Activated CD8-positive, alpha-beta T cell treated with anti-CD3 and anti-CD28 coated beads for 36 hours (primary cell): ENCODE measurements around the gene LMF2. TPM values are rescaled to one million over a fixed set of nuclear protein-coding genes. Genes with fewer than 3 reads are reported as not detected.

Source experiments
- ATAC-seq: fragments of 200-7000 bp; cut with Tn5 transposase; one replicate; pipeline ENCODE4 v1.10.0; 2021; ENCODE audit warnings: mild to moderate bottlenecking, moderate library complexity
- CTCF ChIA-PET: fragments of 350-600 bp; sonication (Branson Sonifier 250); formaldehyde crosslinking; loops from one replicate; lab custom pipeline; 2021; ENCODE audit warnings: antibody characterized with exemption; lab: Charles Lee
- POLR2A ChIA-PET: fragments of 350-600 bp; sonication (Branson Sonifier 250); formaldehyde crosslinking; loops from one replicate; lab custom pipeline; 2021; ENCODE audit warnings: antibody characterized with exemption; lab: Charles Lee
- DNase-seq: peaks from one replicate; pipeline ENCODE4 v3.0.0-alpha.2; 2020
- H3K27ac Mint-ChIP-seq: one replicate; pipeline ENCODE4 v1.8.0; 2021; ENCODE audit warnings: mild to moderate bottlenecking, mixed read lengths
- H3K27me3 Mint-ChIP-seq: one replicate; pipeline ENCODE4 v1.8.0; 2021; ENCODE audit warnings: mixed read lengths
- H3K36me3 Mint-ChIP-seq: one replicate; pipeline ENCODE4 v1.8.0; 2021; ENCODE audit warnings: low read depth, mixed read lengths
- H3K4me1 Mint-ChIP-seq: one replicate; pipeline ENCODE4 v1.8.0; 2021; ENCODE audit warnings: low read depth, mixed read lengths
- H3K4me3 Mint-ChIP-seq: one replicate; pipeline ENCODE4 v1.8.0; 2021; ENCODE audit warnings: mild to moderate bottlenecking, moderate library complexity, mixed read lengths
- H3K9me3 Mint-ChIP-seq: one replicate; pipeline ENCODE4 v1.8.0; 2021; ENCODE audit warnings: mixed read lengths
- CTCF ChIP-seq: fragments of 200-600 bp; IDR thresholded peaks from one replicate; pipeline ENCODE4 v1.8.0; 2022; ENCODE audit warnings: antibody characterized with exemption, mild to moderate bottlenecking
- intact Hi-C: fragments of 100-400 bp; cut with micrococcal nuclease; formaldehyde crosslinking; loops from one replicate; pipeline ENCODE4 v1.10.0; 2022
- total RNA-seq, 2 experiments: library from RNA; stranded (reverse); gene quantifications; one replicate each; pipeline ENCODE4 v1.2.3, GENCODE V29; 2021

The LMF2 gene
- 10 to 100 TPM; 48.0 to 48.8 TPM for total RNA-seq

GRCh38 chr22:50507421-50507990 is at the start of gene LMF2:
Gene LMF2 (minus strand): TSS chr22:50507702. CDS start chr22:50507675, 27 bp downstream.
- Mint-ChIP-seq H3K4me3 (peak within 1 kb of the TSS; percentile 98), H3K27me3 (no peaks in the 10 kb centered on the region), H3K36me3 (peaks cover 17% of the 10 kb centered on the region), H3K27ac (peak within 1 kb of the TSS; percentile 97), H3K4me1 (peaks cover 18% of the 10 kb centered on the region), H3K9me3 (no peaks in the 10 kb centered on the region)
- no peak for TF ChIP-seq CTCF
- intact Hi-C loops = no loop called here
- DNase-seq (peak; percentile 93), ATAC-seq (peak; percentile 83)
- CTCF ChIA-PET = interaction anchor here (0.6 to 9.9 kb wide), 9 partner anchors 9 to 114 kb away, joined by 3 to 80 read pairs (median 5); partner anchors contain the start of genes SCO2, SYCE3 and TYMP
- POLR2A ChIA-PET = interaction anchor here (0.6 to 8.0 kb wide), 13 partner anchors 12 to 264 kb away, joined by 3 to 111 read pairs (median 6); partner anchors contain the start of genes CPT1B and SCO2

- no peak for ATAC-seq
- intact Hi-C loops = no loop called here
- Mint-ChIP-seq H3K4me3 (no peak overlapping the region), H3K36me3 (no peaks in the 10 kb centered on the region), H3K9me3 (no peaks in the 10 kb centered on the region), H3K4me1 (peaks cover 8% of the 10 kb centered on the region), H3K27ac (no peak overlapping the region), H3K27me3 (no peaks in the 10 kb centered on the region)
- DNase-seq = no peak
- POLR2A ChIA-PET = interaction anchor here (0.8 to 4.1 kb wide), 6 partner anchors 9 to 32 kb away, joined by 3 to 17 read pairs (median 4); partner anchors contain the start of genes KLHDC7B and SCO2
- CTCF ChIA-PET = interaction anchor here (0.7 to 2.7 kb wide), 4 partner anchors 8 to 31 kb away, joined by 6 to 11 read pairs (median 6); partner anchors contain the start of gene SCO2
- no peak for TF ChIP-seq CTCF
These were observed 49.2 kb upstream of the LMF2 start for GRCh38 chr22:50556703-50557102.

GRCh38 chr22:50553310-50553709 is 45.8 kb upstream of the LMF2 start:
- Mint-ChIP-seq H3K27me3 (no peaks in the 10 kb centered on the region), H3K9me3 (no peaks in the 10 kb centered on the region), H3K36me3 (no peaks in the 10 kb centered on the region), H3K4me3 (no peak overlapping the region), H3K4me1 (peaks cover 12% of the 10 kb centered on the region), H3K27ac (no peak overlapping the region)
- intact Hi-C loops = no loop called here
- POLR2A ChIA-PET = interaction anchor here (1.3 kb wide), 1 partner anchor 18 kb away, joined by 4 read pairs; no protein-coding TSS in a partner anchor
- DNase-seq = no peak
- CTCF ChIA-PET = interaction anchor here (0.8 to 1.9 kb wide), 3 partner anchors 10 to 68 kb away, joined by 4 to 5 read pairs (median 4); partner anchors contain the start of genes SCO2 and SYCE3
- ATAC-seq = no peak
- no peak for TF ChIP-seq CTCF

- CTCF ChIA-PET = interaction anchor here (2.9 to 3.0 kb wide), 2 partner anchors 12 to 26 kb away, joined by 15 to 17 read pairs; partner anchors contain the start of genes SCO2 and SYCE3
- ATAC-seq (no peak), DNase-seq (no peak)
- intact Hi-C loops = no loop called here
- POLR2A ChIA-PET = interaction anchor here (0.9 to 5.7 kb wide), 7 partner anchors 9 to 77 kb away, joined by 3 to 43 read pairs (median 4); partner anchors contain the start of genes ARSA, CHKB, SCO2 and SYCE3
- no peaks in the 10 kb centered on the region for H3K36me3 Mint-ChIP-seq
- no peaks in the 10 kb centered on the region for H3K27me3 Mint-ChIP-seq
- H3K27ac Mint-ChIP-seq = no peak overlapping the region
- H3K4me1 Mint-ChIP-seq = peaks cover 17% of the 10 kb centered on the region
- no peak for TF ChIP-seq CTCF
- H3K9me3 Mint-ChIP-seq = no peaks in the 10 kb centered on the region
- no peak overlapping the region for H3K4me3 Mint-ChIP-seq
These were observed 43.8 kb upstream of the LMF2 start for GRCh38 chr22:50551160-50551752.
